Measurements from ENCODE around the gene MAPKAPK2.

Gene MAPKAPK2

GRCh38 chr1:206751891-206752290 lies 67.2 kb downstream of the MAPKAPK2 start:
- no peak overlapping the region for H3K18ac ChIP-seq (ENCODE audit: low read length)
- no peak overlapping the region for H3K9ac ChIP-seq (ENCODE audit: low read depth, low read length, poor library complexity)
- H3K4me2 ChIP-seq (ENCODE audit: insufficient read depth, low read length, poor library complexity, severe bottlenecking), result no peak overlapping the region
- peaks cover 0 to 15% (median 0%) of the 10 kb centered on the region in 3 experiments for H3K27me3 ChIP-seq (ENCODE audit: control insufficient read depth in 3 of 3, insufficient read depth in 3 of 3, low read depth in 1 of 3, low read length in 3 of 3)
- H2BK5ac ChIP-seq (ENCODE audit: low read length), result no peak overlapping the region
- no peaks in the 10 kb centered on the region for H3K9me3 ChIP-seq (replicated peaks in 1 of 2; ENCODE audit: control insufficient read depth in 2 of 2, insufficient read depth in 1 of 2, low read depth in 1 of 2, low read length in 2 of 2)
- no peak overlapping the region for H3K4ac ChIP-seq (ENCODE audit: low read length)
- H2AFZ ChIP-seq (ENCODE audit: low read length), result no peak overlapping the region
- no peaks in the 10 kb centered on the region for H3K36me3 ChIP-seq (replicated peaks in 1 of 2; ENCODE audit: control insufficient read depth in 2 of 2, insufficient read depth in 2 of 2, low read length in 2 of 2)
- no peak overlapping the region for H2AK5ac ChIP-seq (ENCODE audit: low read depth, low read length)
- H3K4me3 ChIP-seq (ENCODE audit: low read length in 2 of 2), result no peak overlapping the region
- H2BK15ac ChIP-seq (ENCODE audit: low read length), result no peak overlapping the region
- H3K79me1 ChIP-seq (ENCODE audit: low read depth, low read length), result no peaks in the 10 kb centered on the region
- no peak overlapping the region for H4K8ac ChIP-seq (ENCODE audit: low read depth, low read length)
- H4K91ac ChIP-seq (ENCODE audit: low read depth, low read length, poor library complexity), result no peak overlapping the region
- H3K4me1 ChIP-seq (ENCODE audit: control insufficient read depth in 2 of 2, insufficient read depth in 1 of 2, low read depth in 1 of 2, low read length in 2 of 2), result no peaks in the 10 kb centered on the region
- no peak overlapping the region for H2BK12ac ChIP-seq (ENCODE audit: low read length)
- no peak overlapping the region for H2BK120ac ChIP-seq (ENCODE audit: low read depth, low read length)
- H3K27ac ChIP-seq (replicated peaks; ENCODE audit: low read length), result no peak overlapping the region
- no peak overlapping the region for H3K14ac ChIP-seq (ENCODE audit: low read length)
- DNase-seq (ENCODE audit: low spot score), result no peak
- no CpG with 5 or more reads among the region's 5 CpGs for WGBS, 2 donors (ENCODE audit: extremely low coverage in 2 of 2, insufficient read length in 2 of 2, insufficient replicate concordance in 1 of 2)
- no peak overlapping the region for H3K23ac ChIP-seq (ENCODE audit: low read depth, low read length, poor library complexity)

- no peak overlapping the region for H3K27ac ChIP-seq (replicated peaks; ENCODE audit: low read length)
These were observed 67.8 kb downstream of the MAPKAPK2 start for GRCh38 chr1:206752481-206752880.

GRCh38 chr1:206753141-206753540 lies 68.4 kb downstream of the MAPKAPK2 start:
- no peak overlapping the region for H2BK5ac ChIP-seq (ENCODE audit: low read length)
- H2AFZ ChIP-seq (ENCODE audit: low read length), result no peak overlapping the region
- H2AK5ac ChIP-seq (ENCODE audit: low read depth, low read length), result no peak overlapping the region
- H4K8ac ChIP-seq (ENCODE audit: low read depth, low read length), result no peak overlapping the region
- WGBS, 2 donors (ENCODE audit: extremely low coverage in 2 of 2, insufficient read length in 2 of 2, insufficient replicate concordance in 1 of 2), result no CpG with 5 or more reads among the region's 3 CpGs
- no peak overlapping the region for H2BK120ac ChIP-seq (ENCODE audit: low read depth, low read length)
- H3K9ac ChIP-seq (ENCODE audit: low read depth, low read length, poor library complexity), result no peak overlapping the region
- H3K27ac ChIP-seq (replicated peaks; ENCODE audit: low read length), result no peak overlapping the region
- no peak overlapping the region for H3K23ac ChIP-seq (ENCODE audit: low read depth, low read length, poor library complexity)
- no peak overlapping the region for H3K4me2 ChIP-seq (ENCODE audit: insufficient read depth, low read length, poor library complexity, severe bottlenecking)
- no peaks in the 10 kb centered on the region for H3K79me1 ChIP-seq (ENCODE audit: low read depth, low read length)
- peaks cover 0 to 15% (median 0%) of the 10 kb centered on the region in 3 experiments for H3K27me3 ChIP-seq (ENCODE audit: control insufficient read depth in 3 of 3, insufficient read depth in 3 of 3, low read depth in 1 of 3, low read length in 3 of 3)
- H3K36me3 ChIP-seq (replicated peaks in 1 of 2; ENCODE audit: control insufficient read depth in 2 of 2, insufficient read depth in 2 of 2, low read length in 2 of 2), result no peaks in the 10 kb centered on the region
- no peak overlapping the region for H3K4me3 ChIP-seq (ENCODE audit: low read length in 2 of 2)
- no peak overlapping the region for H2BK12ac ChIP-seq (ENCODE audit: low read length)
- no peak overlapping the region for H3K4ac ChIP-seq (ENCODE audit: low read length)
- no peak overlapping the region for H3K14ac ChIP-seq (ENCODE audit: low read length)
- H3K9me3 ChIP-seq (replicated peaks in 1 of 2; ENCODE audit: control insufficient read depth in 2 of 2, insufficient read depth in 1 of 2, low read depth in 1 of 2, low read length in 2 of 2), result no peaks in the 10 kb centered on the region
- no peak overlapping the region for H2BK15ac ChIP-seq (ENCODE audit: low read length)
- no peak overlapping the region for H3K18ac ChIP-seq (ENCODE audit: low read length)
- DNase-seq (ENCODE audit: low spot score), result no peak
- no peak overlapping the region for H4K91ac ChIP-seq (ENCODE audit: low read depth, low read length, poor library complexity)
- H3K4me1 ChIP-seq (ENCODE audit: control insufficient read depth in 2 of 2, insufficient read depth in 1 of 2, low read depth in 1 of 2, low read length in 2 of 2), result no peaks in the 10 kb centered on the region

More at GRCh38 chr1:206752481-206752880, 67.8 kb downstream of the MAPKAPK2 start:
- Histone ChIP-seq H3K4ac (ENCODE audit: low read length) (no peak overlapping the region), H2BK120ac (ENCODE audit: low read depth, low read length) (no peak overlapping the region), H3K9ac (ENCODE audit: low read depth, low read length, poor library complexity) (no peak overlapping the region), H3K14ac (ENCODE audit: low read length) (no peak overlapping the region), H3K18ac (ENCODE audit: low read length) (no peak overlapping the region), H3K4me3 (ENCODE audit: low read length in 2 of 2) (no peak overlapping the region), H3K9me3 (replicated peaks in 1 of 2; ENCODE audit: control insufficient read depth in 2 of 2, insufficient read depth in 1 of 2, low read depth in 1 of 2, low read length in 2 of 2) (no peaks in the 10 kb centered on the region), H2AFZ (ENCODE audit: low read length) (no peak overlapping the region), H2BK15ac (ENCODE audit: low read length) (no peak overlapping the region), H2BK5ac (ENCODE audit: low read length) (no peak overlapping the region), H4K8ac (ENCODE audit: low read depth, low read length) (no peak overlapping the region), H3K4me1 (ENCODE audit: control insufficient read depth in 2 of 2, insufficient read depth in 1 of 2, low read depth in 1 of 2, low read length in 2 of 2) (no peaks in the 10 kb centered on the region), H3K79me1 (ENCODE audit: low read depth, low read length) (no peaks in the 10 kb centered on the region), H3K23ac (ENCODE audit: low read depth, low read length, poor library complexity) (no peak overlapping the region), H3K27me3 (ENCODE audit: control insufficient read depth in 3 of 3, insufficient read depth in 3 of 3, low read depth in 1 of 3, low read length in 3 of 3) (peaks cover 0 to 15% (median 0%) of the 10 kb centered on the region in 3 experiments), H3K4me2 (ENCODE audit: insufficient read depth, low read length, poor library complexity, severe bottlenecking) (no peak overlapping the region), H2AK5ac (ENCODE audit: low read depth, low read length) (no peak overlapping the region), H4K91ac (ENCODE audit: low read depth, low read length, poor library complexity) (no peak overlapping the region), H3K36me3 (replicated peaks in 1 of 2; ENCODE audit: control insufficient read depth in 2 of 2, insufficient read depth in 2 of 2, low read length in 2 of 2) (no peaks in the 10 kb centered on the region), H2BK12ac (ENCODE audit: low read length) (no peak overlapping the region)
- WGBS, 2 donors (ENCODE audit: extremely low coverage in 2 of 2, insufficient read length in 2 of 2, insufficient replicate concordance in 1 of 2), result no CpG with 5 or more reads among the region's 2 CpGs
- no peak for DNase-seq (ENCODE audit: low spot score)

GRCh38 chr1:206754011-206754410 lies 69.3 kb downstream of the MAPKAPK2 start:
- Histone ChIP-seq H4K91ac (ENCODE audit: low read depth, low read length, poor library complexity) (no peak overlapping the region), H3K4me3 (ENCODE audit: low read length in 2 of 2) (no peak overlapping the region), H3K4me2 (ENCODE audit: insufficient read depth, low read length, poor library complexity, severe bottlenecking) (no peak overlapping the region), H3K23ac (ENCODE audit: low read depth, low read length, poor library complexity) (no peak overlapping the region), H2BK12ac (ENCODE audit: low read length) (no peak overlapping the region), H2AK5ac (ENCODE audit: low read depth, low read length) (no peak overlapping the region), H3K14ac (ENCODE audit: low read length) (no peak overlapping the region), H3K18ac (ENCODE audit: low read length) (no peak overlapping the region), H3K9ac (ENCODE audit: low read depth, low read length, poor library complexity) (no peak overlapping the region), H2AFZ (ENCODE audit: low read length) (no peak overlapping the region), H3K4me1 (ENCODE audit: control insufficient read depth in 2 of 2, insufficient read depth in 1 of 2, low read depth in 1 of 2, low read length in 2 of 2) (no peaks in the 10 kb centered on the region), H2BK15ac (ENCODE audit: low read length) (no peak overlapping the region), H3K36me3 (replicated peaks in 1 of 2; ENCODE audit: control insufficient read depth in 2 of 2, insufficient read depth in 2 of 2, low read length in 2 of 2) (no peaks in the 10 kb centered on the region), H3K4ac (ENCODE audit: low read length) (no peak overlapping the region), H2BK120ac (ENCODE audit: low read depth, low read length) (no peak overlapping the region), H4K8ac (ENCODE audit: low read depth, low read length) (no peak overlapping the region), H3K79me1 (ENCODE audit: low read depth, low read length) (no peaks in the 10 kb centered on the region), H3K9me3 (replicated peaks in 1 of 2; ENCODE audit: control insufficient read depth in 2 of 2, insufficient read depth in 1 of 2, low read depth in 1 of 2, low read length in 2 of 2) (no peaks in the 10 kb centered on the region), H3K27me3 (ENCODE audit: control insufficient read depth in 3 of 3, insufficient read depth in 3 of 3, low read depth in 1 of 3, low read length in 3 of 3) (peaks cover 0 to 15% (median 0%) of the 10 kb centered on the region in 3 experiments), H2BK5ac (ENCODE audit: low read length) (no peak overlapping the region), H3K27ac (replicated peaks; ENCODE audit: low read length) (no peak overlapping the region)
- WGBS, 2 donors (ENCODE audit: extremely low coverage in 2 of 2, insufficient read length in 2 of 2, insufficient replicate concordance in 1 of 2), result no CpG with 5 or more reads among the region's 1 CpG
- no peak for DNase-seq (ENCODE audit: low spot score)

Measured in neuronal stem cell (in vitro differentiated cells).